H1 (cell line): Measurements from ENCODE around the gene DCDC2. TPM values are rescaled to one million over a fixed set of nuclear protein-coding genes. Genes with fewer than 3 reads are reported as not detected.

Experiments
- ASH2L ChIP-seq: fragments of 200-600, 300-600 bp; sonication (generic); IDR thresholded peaks from one replicate; pipeline ENCODE4 v1.7.1; 2017; ENCODE audit warnings: low read length
- BCL11A ChIP-seq, 2 experiments: IDR thresholded peaks; one replicate each; pipeline ENCODE4 v1.6.1; 2011; ENCODE audit warnings: low read depth in 2 of 2, low read length in 2 of 2, mild to moderate bottlenecking in 2 of 2
- EGR1 ChIP-seq: IDR thresholded peaks from 2 replicates; pipeline ENCODE4 v1.6.1; 2011; ENCODE audit warnings: low read depth, low read length, borderline replicate concordance
- FOSL1 ChIP-seq: IDR thresholded peaks from 2 replicates; pipeline ENCODE4 v1.6.1; 2011; ENCODE audit warnings: mild to moderate bottlenecking, low read depth, low read length, moderate library complexity; ENCODE audit not compliant: insufficient read depth
- JUN ChIP-seq: IDR thresholded peaks from 2 replicates; pipeline ENCODE4 v1.6.1; 2011; ENCODE audit warnings: low read depth, mild to moderate bottlenecking, improper control_type of control experiment, low read length
- POLR2AphosphoS5 ChIP-seq: IDR thresholded peaks from 2 replicates; pipeline ENCODE4 v1.6.1; 2011; ENCODE audit warnings: low read depth, low read length
- RAD21 ChIP-seq, 2 experiments: IDR thresholded peaks in 1 of 2; conservative IDR thresholded peaks in 1 of 2; 2 replicates each; pipeline ENCODE4 v1.6.1; 2011; ENCODE audit warnings: low read depth in 2 of 2, low read length in 2 of 2, improper control_type of control experiment in 1 of 2, inconsistent platforms in 1 of 2, mild to moderate bottlenecking in 1 of 2, moderate library complexity in 1 of 2
- SP1 ChIP-seq: IDR thresholded peaks from 2 replicates; pipeline ENCODE4 v1.6.1; 2011; ENCODE audit warnings: low read depth, low read length
- TAF7 ChIP-seq: optimal IDR thresholded peaks from 2 replicates; pipeline ENCODE3; 2011; ENCODE audit warnings: low read depth, mild to moderate bottlenecking, inconsistent platforms, low read length, moderate library complexity, borderline replicate concordance
- TCF12 ChIP-seq: IDR thresholded peaks from 2 replicates; pipeline ENCODE4 v1.6.1; 2011; ENCODE audit warnings: low read depth, mild to moderate bottlenecking, low read length
- polyA plus RNA-seq, 7 experiments: library from polyadenylated mRNA; depleted of rRNA in 3 of 7; stranded (reverse) in 5 of 7; unstranded in 2 of 7; fragments of >200 nt in 5 of 7; fragments of 200-250 nt in 2 of 7; gene quantifications; 1 replicate in 5 of 7; 2 replicates in 1 of 7; 4 replicates in 1 of 7; pipeline versions ENCODE4 v1.2.1 to v1.2.3, GENCODE V29; 2011 to 2013; ENCODE audit warnings: missing spikeins in 2 of 7, mixed read lengths in 2 of 7
- total RNA-seq: library from RNA; stranded (reverse); fragmentation: NEBNext Ultra II Directional; extraction: Animal tissue kit (Norgen Biotek cat#: 25700); gene quantifications from 2 replicates; pipeline ENCODE4 v1.2.1, GENCODE V29; 2021

The DCDC2 gene
- total and polyA plus RNA-seq, 2 of the 8 experiments (the other 6 are each of a cell fraction or from before 2014, with no cell fraction given): 0.03 to 0.15 TPM

- no peak for TF ChIP-seq RAD21 (IDR thresholded peaks at IDR 0.05 in 1 of 2, conservative IDR thresholded peaks at IDR 0.05 in 1 of 2; ENCODE audit: low read depth in 2 of 2, low read length in 2 of 2)
- TF ChIP-seq POLR2AphosphoS5: no peak
- TF ChIP-seq TCF12: no peak
- no peak for TF ChIP-seq EGR1
- no peak for TF ChIP-seq FOSL1
- no peak for TF ChIP-seq SP1
- TF ChIP-seq TAF7: no peak
- TF ChIP-seq BCL11A (IDR thresholded peaks at IDR 0.05; ENCODE audit: low read depth in 2 of 2, low read length in 2 of 2): no peak
- TF ChIP-seq ASH2L: no peak
- TF ChIP-seq JUN: no peak
Measured at GRCh38 chr6:24139080-24139479, 218.8 kb downstream of the DCDC2 start (continued).
